Epithelial cell of proximal tubule (primary cell): ENCODE measurements around the gene PRKCB. TPM values are rescaled to one million over a fixed set of nuclear protein-coding genes. Genes with fewer than 3 reads are reported as not detected.

ENCODE experiments used
- DNase-seq: peaks from one replicate; pipeline ENCODE4 v3.0.0-alpha.2; 2011; ENCODE audit warnings: low read depth
- H3K4me3 ChIP-seq: 2 replicates; pipeline ENCODE4 v1.5.1; 2011; ENCODE audit warnings: low read depth, mild to moderate bottlenecking, low read length
- CTCF ChIP-seq: conservative IDR thresholded peaks from 2 replicates; pipeline ENCODE4 v1.5.1; 2012; ENCODE audit warnings: low read depth, mild to moderate bottlenecking, low read length
- total RNA-seq: library from RNA; depleted of rRNA; stranded (reverse); fragments of >200 nt; gene quantifications from 2 replicates; pipeline ENCODE4 v1.2.3, GENCODE V29; 2015

Gene PRKCB
- total RNA-seq, 1 donor from 2014 or later, result not detected

GRCh38 chr16:23895052-23895451, 59.3 kb downstream of the PRKCB start:
- H3K4me3 ChIP-seq, result no peak overlapping the region
- no peak for DNase-seq
- TF ChIP-seq CTCF, result no peak

GRCh38 chr16:23896832-23897821, 61.3 kb downstream of the PRKCB start:
- no peak for TF ChIP-seq CTCF
- no peak for DNase-seq
- no peak overlapping the region for H3K4me3 ChIP-seq

GRCh38 chr16:23898682-23899430, 63.1 kb downstream of the PRKCB start:
- no peak for TF ChIP-seq CTCF
- no peak overlapping the region for H3K4me3 ChIP-seq
- no peak for DNase-seq

DNA sequence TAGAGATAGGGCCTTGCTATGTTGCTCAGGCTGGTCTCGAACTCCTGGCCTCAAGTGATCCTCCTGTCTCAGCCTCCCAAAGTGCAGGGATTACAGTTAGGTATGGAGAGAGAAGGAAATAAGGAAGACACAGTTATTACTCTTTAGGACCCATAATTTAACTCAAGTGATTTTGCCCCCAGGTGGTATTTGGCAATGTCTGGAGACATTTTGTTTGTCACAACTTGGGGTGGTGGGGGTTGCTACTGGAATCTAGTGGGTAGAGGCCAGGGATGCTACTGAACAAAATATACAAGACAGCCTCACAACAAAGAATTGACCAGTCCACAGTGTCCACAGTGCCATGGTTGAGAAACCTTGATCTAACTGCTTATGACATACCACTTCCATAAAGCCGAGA, 64.1 kb downstream of the PRKCB start:
- H3K4me3 ChIP-seq, result no peak overlapping the region
- no peak for TF ChIP-seq CTCF
- no peak for DNase-seq

DNA sequence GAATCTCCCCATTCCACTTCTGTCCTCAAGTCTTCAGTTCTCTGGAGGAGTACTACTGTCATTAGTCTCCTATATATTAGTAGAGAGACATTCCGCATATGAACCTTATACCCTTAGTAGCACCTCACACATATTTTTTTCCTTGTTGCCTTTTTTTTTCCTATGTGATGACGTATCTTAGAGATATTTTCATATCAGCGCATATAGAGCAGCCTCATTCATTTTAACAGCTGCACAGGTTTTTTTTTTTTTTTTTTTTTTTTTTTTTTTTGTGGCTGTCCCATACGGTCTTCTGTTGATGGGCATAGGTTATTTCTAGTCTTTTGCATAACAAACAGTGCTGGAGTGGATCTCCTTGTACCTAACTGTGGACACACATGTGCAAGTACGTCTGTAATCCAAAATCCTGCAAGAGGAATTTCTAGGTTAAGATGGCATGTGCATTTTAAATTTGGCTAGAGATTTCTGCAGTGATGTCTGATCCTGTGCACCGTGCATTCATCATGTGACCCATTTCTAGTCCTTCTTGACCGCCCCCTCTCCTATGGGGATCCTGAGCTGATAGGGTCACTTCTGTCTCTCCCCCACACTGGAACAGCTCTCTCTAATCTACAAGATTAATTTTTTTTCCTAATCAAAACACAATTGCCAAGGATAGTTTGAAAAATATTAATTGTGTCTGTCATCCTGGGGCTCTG, 64.8 kb downstream of the PRKCB start:
- TF ChIP-seq CTCF, result no peak
- H3K4me3 ChIP-seq, result no peak overlapping the region
- no peak for DNase-seq

GRCh38 chr16:23901178-23902033, 65.6 kb downstream of the PRKCB start:
- no peak overlapping the region for H3K4me3 ChIP-seq
- DNase-seq, result no peak
- TF ChIP-seq CTCF, result no peak
